ENCODE data around the gene RACK1.

- TF ChIP-seq POLR2AphosphoS5 (IDR thresholded peaks at IDR 0.05; ENCODE audit: low read depth, low read length), result no peak
- TF ChIP-seq RXRA (IDR thresholded peaks at IDR 0.05; ENCODE audit: insufficient read depth, low read depth, low read length), result no peak
- no peak for TF ChIP-seq CEBPB (IDR thresholded peaks at IDR 0.05; ENCODE audit: low read depth, low read length)
Measured at GRCh38 chr5:181218795-181219124, 24.9 kb downstream of the RACK1 start.
